ENCODE results near the gene CFAP43.

- no peak for TF ChIP-seq CTCF (IDR thresholded peaks at IDR 0.05)
- TF ChIP-seq POLR2A (IDR thresholded peaks at IDR 0.05): no peak
- no peak for TF ChIP-seq EP300 (IDR thresholded peaks at IDR 0.05)
Measured at GRCh38 chr10:104251443-104251842, 19.3 kb upstream of the CFAP43 start.

All from suprapubic skin (tissue), 3 donors.